Astrocyte (in vitro differentiated cells and primary cell): ENCODE measurements around the gene EPB41L1. TPM values are rescaled to one million over a fixed set of nuclear protein-coding genes. Genes with fewer than 3 reads are reported as not detected.

ENCODE experiments used
- DNase-seq: peaks from one replicate; pipeline ENCODE4 v3.0.0-alpha.2; 2010; ENCODE audit warnings: low read depth
- FAIRE-seq: peaks from 2 replicates; lab custom pipeline; 2011; peaks lifted over from hg19 to GRCh38; lab: Jason Lieb, UNC
- H2AFZ ChIP-seq: 2 replicates; pipeline ENCODE4 v1.6.0; 2012; ENCODE audit warnings: low read depth, low read length, inconsistent platforms
- H3K27ac ChIP-seq: 2 replicates; pipeline ENCODE4 v1.5.1; 2011; ENCODE audit warnings: low read depth, low read length, inconsistent platforms
- H3K27me3 ChIP-seq: 2 replicates; pipeline ENCODE4 v1.6.0; 2011; ENCODE audit warnings: low read length, inconsistent platforms; ENCODE audit not compliant: insufficient read depth
- H3K36me3 ChIP-seq: 2 replicates; pipeline ENCODE4 v1.5.1; 2011; ENCODE audit warnings: low read length, inconsistent platforms; ENCODE audit not compliant: insufficient read depth
- H3K4me1 ChIP-seq: 2 replicates; pipeline ENCODE4 v1.5.1; 2011; ENCODE audit warnings: low read length, inconsistent platforms; ENCODE audit not compliant: insufficient read depth
- H3K4me2 ChIP-seq: 2 replicates; pipeline ENCODE4 v1.6.0; 2012; ENCODE audit warnings: low read length, inconsistent platforms
- H3K4me3 ChIP-seq: 2 replicates; pipeline ENCODE4 v1.5.1; 2011; ENCODE audit warnings: low read depth, mild to moderate bottlenecking, low read length, inconsistent platforms; ENCODE audit not compliant: insufficient read depth
- H3K79me2 ChIP-seq: 2 replicates; pipeline ENCODE4 v1.6.0; 2012; ENCODE audit warnings: mild to moderate bottlenecking, low read length, inconsistent platforms; ENCODE audit not compliant: insufficient read depth
- H3K9ac ChIP-seq: 2 replicates; pipeline ENCODE4 v1.6.0; 2012; ENCODE audit warnings: mild to moderate bottlenecking, low read length, inconsistent platforms
- H3K9me3 ChIP-seq: 2 replicates; pipeline ENCODE4 v1.5.1; 2012; ENCODE audit warnings: low read depth, mild to moderate bottlenecking, low read length, inconsistent platforms; ENCODE audit not compliant: insufficient read depth
- H4K20me1 ChIP-seq: 2 replicates; pipeline ENCODE4 v1.6.0; 2012; ENCODE audit warnings: low read length, inconsistent platforms; ENCODE audit not compliant: insufficient read depth
- H3K27ac Mint-ChIP-seq: one replicate; pipeline ENCODE4 v1.8.0; 2021; ENCODE audit warnings: mild to moderate bottlenecking, mixed read lengths; ENCODE audit not compliant: unreplicated experiment
- H3K27me3 Mint-ChIP-seq: one replicate; pipeline ENCODE4 v1.8.0; 2021; ENCODE audit warnings: low read depth, mixed read lengths; ENCODE audit not compliant: unreplicated experiment
- H3K36me3 Mint-ChIP-seq: one replicate; pipeline ENCODE4 v1.8.0; 2021; ENCODE audit warnings: low read depth, mixed read lengths; ENCODE audit not compliant: unreplicated experiment
- H3K4me1 Mint-ChIP-seq: one replicate; pipeline ENCODE4 v1.8.0; 2021; ENCODE audit warnings: low read depth, mixed read lengths; ENCODE audit not compliant: unreplicated experiment
- H3K4me3 Mint-ChIP-seq: one replicate; pipeline ENCODE4 v1.8.0; 2021; ENCODE audit warnings: mild to moderate bottlenecking, moderate library complexity, mixed read lengths; ENCODE audit not compliant: unreplicated experiment
- H3K9me3 Mint-ChIP-seq: one replicate; pipeline ENCODE4 v1.8.0; 2021; ENCODE audit warnings: mild to moderate bottlenecking, mixed read lengths; ENCODE audit not compliant: unreplicated experiment
- EZH2 ChIP-seq: IDR thresholded peaks from 2 replicates; pipeline ENCODE4 v1.6.1; 2012; ENCODE audit warnings: mild to moderate bottlenecking, low read length, inconsistent platforms; ENCODE audit not compliant: insufficient read depth
- total RNA-seq: library from RNA; stranded (reverse); gene quantifications from 2 replicates; pipeline ENCODE4 v1.2.1, GENCODE V29; 2021
- TF ChIP-seq, protein P1 (sequence below): IDR thresholded peaks from 2 replicates; pipeline ENCODE4 v1.5.1; 2011; ENCODE audit warnings: low read depth, mild to moderate bottlenecking, inconsistent platforms, low read length, moderate library complexity; ENCODE audit not compliant: insufficient read depth

The EPB41L1 gene
- total RNA-seq, 1 donor from 2014 or later = 39.4 TPM

DNA sequence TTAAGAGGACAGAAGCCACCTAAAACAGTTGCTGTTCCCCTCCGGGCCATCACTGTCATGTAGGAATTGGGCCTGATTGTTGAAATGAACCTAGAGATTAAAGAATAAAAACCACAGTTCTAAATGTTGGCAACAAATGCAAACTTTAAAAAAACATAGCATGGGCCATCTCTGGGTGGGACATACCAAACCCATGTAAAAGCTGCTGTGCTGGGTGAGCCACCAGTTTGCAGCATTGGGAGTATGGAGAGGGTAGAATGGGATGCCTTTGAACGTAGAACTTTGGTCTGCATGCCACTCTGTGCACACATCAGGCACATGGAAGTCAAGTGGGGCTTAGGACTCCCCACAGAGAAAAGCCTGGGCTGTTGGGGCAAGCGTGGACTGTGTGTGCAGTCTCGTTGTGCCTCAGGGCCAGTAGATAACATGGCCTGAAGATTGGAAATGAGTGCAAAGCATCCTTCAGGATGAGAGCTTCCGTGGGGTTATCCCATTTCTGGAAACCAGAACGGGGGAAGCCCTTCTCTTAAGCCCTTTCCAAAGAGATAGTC, 28.1 kb downstream of the EPB41L1 start:
- Histone ChIP-seq H3K36me3 (no peaks in the 10 kb centered on the region), H3K9ac (no peak overlapping the region), H3K4me3 (no peak overlapping the region), H3K9me3 (no peaks in the 10 kb centered on the region), H2AFZ (no peak overlapping the region), H3K27me3 (no peaks in the 10 kb centered on the region), H3K79me2 (no peaks in the 10 kb centered on the region), H3K4me1 (peaks cover 7% of the 10 kb centered on the region), H3K4me2 (peak overlapping the region; percentile 12), H4K20me1 (no peaks in the 10 kb centered on the region), H3K27ac (no peak overlapping the region)
- no peaks in the 10 kb centered on the region for H3K9me3 Mint-ChIP-seq
- no peak for FAIRE-seq
- no peak for DNase-seq
- H3K27me3 Mint-ChIP-seq = no peaks in the 10 kb centered on the region
- peaks cover 6% of the 10 kb centered on the region for H3K4me1 Mint-ChIP-seq
- TF ChIP-seq EZH2 = no peak
- TF ChIP-seq, protein P1, sequence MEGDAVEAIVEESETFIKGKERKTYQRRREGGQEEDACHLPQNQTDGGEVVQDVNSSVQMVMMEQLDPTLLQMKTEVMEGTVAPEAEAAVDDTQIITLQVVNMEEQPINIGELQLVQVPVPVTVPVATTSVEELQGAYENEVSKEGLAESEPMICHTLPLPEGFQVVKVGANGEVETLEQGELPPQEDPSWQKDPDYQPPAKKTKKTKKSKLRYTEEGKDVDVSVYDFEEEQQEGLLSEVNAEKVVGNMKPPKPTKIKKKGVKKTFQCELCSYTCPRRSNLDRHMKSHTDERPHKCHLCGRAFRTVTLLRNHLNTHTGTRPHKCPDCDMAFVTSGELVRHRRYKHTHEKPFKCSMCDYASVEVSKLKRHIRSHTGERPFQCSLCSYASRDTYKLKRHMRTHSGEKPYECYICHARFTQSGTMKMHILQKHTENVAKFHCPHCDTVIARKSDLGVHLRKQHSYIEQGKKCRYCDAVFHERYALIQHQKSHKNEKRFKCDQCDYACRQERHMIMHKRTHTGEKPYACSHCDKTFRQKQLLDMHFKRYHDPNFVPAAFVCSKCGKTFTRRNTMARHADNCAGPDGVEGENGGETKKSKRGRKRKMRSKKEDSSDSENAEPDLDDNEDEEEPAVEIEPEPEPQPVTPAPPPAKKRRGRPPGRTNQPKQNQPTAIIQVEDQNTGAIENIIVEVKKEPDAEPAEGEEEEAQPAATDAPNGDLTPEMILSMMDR = no peak
- H3K36me3 Mint-ChIP-seq = peaks cover 28% of the 10 kb centered on the region
- H3K27ac Mint-ChIP-seq = peak overlapping the region; percentile 81
- H3K4me3 Mint-ChIP-seq = no peak overlapping the region

DNA sequence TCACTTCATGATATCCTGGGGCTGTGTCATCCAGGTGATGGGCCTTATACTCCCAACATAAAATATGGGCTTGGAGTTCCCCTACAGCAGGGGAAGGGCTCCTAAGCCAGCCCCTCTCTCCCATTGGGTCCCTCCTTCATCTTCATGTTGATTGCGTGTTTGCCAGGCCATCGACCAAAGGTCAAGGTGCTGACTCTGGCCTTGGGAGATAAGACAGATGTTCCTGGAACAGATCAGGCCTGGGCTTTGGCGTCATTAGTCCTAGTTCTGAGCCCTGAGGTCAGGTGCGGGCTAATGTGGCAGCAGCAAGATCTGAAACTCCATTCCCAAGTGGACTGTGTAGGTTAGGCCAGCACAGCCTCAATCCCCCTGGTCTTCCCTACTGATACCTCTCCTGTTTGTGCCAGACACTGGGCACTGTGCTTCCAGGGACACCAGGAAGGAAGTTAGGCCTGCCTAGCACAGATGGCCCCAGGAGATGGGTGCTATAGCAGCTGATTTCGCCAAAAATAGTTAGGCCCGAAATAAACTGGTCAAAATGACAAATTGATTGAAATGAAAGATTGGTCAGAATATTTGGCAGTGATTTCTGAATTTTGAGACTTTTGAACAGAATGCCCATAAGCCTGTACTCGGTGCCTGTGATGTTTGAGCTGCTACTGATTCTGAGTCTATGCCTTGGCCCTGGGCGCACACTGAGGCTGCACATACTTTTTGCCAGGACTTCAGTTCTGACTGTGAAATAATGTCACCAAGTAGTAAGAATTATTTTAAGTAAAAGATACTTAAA, 28.8 kb downstream of the EPB41L1 start:
- DNase-seq (no peak), FAIRE-seq (no peak)
- H3K4me3 ChIP-seq = no peak overlapping the region
- H3K27ac ChIP-seq = no peak overlapping the region
- no peak overlapping the region for H3K9ac ChIP-seq
- no peak overlapping the region for H3K4me2 ChIP-seq
- TF ChIP-seq, protein P1 = no peak
- TF ChIP-seq EZH2 = no peak
- no peaks in the 10 kb centered on the region for H3K36me3 ChIP-seq
- no peak overlapping the region for H2AFZ ChIP-seq
- Mint-ChIP-seq H3K27me3 (no peaks in the 10 kb centered on the region), H3K27ac (peak overlapping the region; percentile 31), H3K36me3 (peaks cover 27% of the 10 kb centered on the region), H3K4me1 (peaks cover 6% of the 10 kb centered on the region), H3K4me3 (no peak overlapping the region), H3K9me3 (no peaks in the 10 kb centered on the region)
- H3K27me3 ChIP-seq = no peaks in the 10 kb centered on the region
- H4K20me1 ChIP-seq = no peaks in the 10 kb centered on the region
- peaks cover 7% of the 10 kb centered on the region for H3K4me1 ChIP-seq
- H3K79me2 ChIP-seq = no peaks in the 10 kb centered on the region
- H3K9me3 ChIP-seq = no peaks in the 10 kb centered on the region
